ENCODE measurements around the gene ADCY4. TPM values are rescaled to one million over a fixed set of nuclear protein-coding genes. Genes with fewer than 3 reads are reported as not detected.

ADCY4 gene
- total and polyA plus RNA-seq, 2 donors (not counting 3 experiments of a cell fraction or from before 2014, with no cell fraction given) = 81.6 to 84.0 TPM

DNA sequence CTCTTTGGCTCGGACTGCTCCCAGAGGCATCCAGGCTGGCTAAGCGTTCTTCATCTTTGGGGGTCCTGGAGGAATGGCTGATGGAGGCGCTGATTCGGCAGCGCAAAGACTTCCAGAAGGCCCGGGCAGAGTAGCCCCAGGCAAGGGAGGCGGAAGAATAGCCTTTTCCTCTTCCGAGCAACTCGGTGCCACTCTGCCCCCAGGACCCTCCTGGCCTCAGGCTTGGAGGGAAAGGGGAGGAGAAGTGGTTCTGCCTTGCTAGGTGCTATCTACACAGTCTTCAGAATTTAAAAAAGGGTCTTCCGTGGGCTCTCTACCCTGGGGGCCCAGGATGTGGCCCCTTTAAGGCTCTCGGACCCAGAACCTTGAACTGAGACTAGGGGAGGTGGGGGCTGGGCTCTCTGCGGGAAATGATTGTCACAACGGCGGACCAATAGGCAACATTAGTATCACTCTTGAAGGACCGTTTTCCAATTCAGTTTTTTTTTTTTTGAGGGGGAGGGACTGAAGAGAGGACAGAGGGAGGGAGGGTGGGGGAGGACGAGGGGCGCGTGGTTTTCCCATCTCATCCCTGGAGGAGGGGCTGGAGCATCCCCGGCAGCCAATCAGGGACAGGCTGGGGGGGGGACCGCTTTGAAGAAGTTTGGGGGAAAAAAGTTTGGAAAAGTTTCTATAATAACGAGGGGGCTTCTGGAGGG lies 32.8 kb upstream of the ADCY4 start, which contains the start of gene NFATC4:
NFATC4 (plus strand) TSS at position 671 of the 698 bp plus-strand sequence. CDS start 157 bp downstream, outside the sequence.
- TF ChIP-seq EZH2 (IDR thresholded peaks at IDR 0.05; ENCODE audit: borderline replicate concordance, low read depth, low read length, severe bottlenecking) = no peak
- TF ChIP-seq, protein P1, sequence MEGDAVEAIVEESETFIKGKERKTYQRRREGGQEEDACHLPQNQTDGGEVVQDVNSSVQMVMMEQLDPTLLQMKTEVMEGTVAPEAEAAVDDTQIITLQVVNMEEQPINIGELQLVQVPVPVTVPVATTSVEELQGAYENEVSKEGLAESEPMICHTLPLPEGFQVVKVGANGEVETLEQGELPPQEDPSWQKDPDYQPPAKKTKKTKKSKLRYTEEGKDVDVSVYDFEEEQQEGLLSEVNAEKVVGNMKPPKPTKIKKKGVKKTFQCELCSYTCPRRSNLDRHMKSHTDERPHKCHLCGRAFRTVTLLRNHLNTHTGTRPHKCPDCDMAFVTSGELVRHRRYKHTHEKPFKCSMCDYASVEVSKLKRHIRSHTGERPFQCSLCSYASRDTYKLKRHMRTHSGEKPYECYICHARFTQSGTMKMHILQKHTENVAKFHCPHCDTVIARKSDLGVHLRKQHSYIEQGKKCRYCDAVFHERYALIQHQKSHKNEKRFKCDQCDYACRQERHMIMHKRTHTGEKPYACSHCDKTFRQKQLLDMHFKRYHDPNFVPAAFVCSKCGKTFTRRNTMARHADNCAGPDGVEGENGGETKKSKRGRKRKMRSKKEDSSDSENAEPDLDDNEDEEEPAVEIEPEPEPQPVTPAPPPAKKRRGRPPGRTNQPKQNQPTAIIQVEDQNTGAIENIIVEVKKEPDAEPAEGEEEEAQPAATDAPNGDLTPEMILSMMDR (IDR thresholded peaks at IDR 0.05; ENCODE audit: extremely low read depth in 1 of 2, insufficient read depth in 1 of 2, low read depth in 1 of 2, low read length in 2 of 2) = no peak
- no peak for TF ChIP-seq MYC (IDR thresholded peaks at IDR 0.05; ENCODE audit: low read depth, low read length)
- TF ChIP-seq GATA2 (IDR thresholded peaks at IDR 0.05; ENCODE audit: insufficient read depth, insufficient read length, low read depth, low read length) = no peak
- TF ChIP-seq, protein P2, sequence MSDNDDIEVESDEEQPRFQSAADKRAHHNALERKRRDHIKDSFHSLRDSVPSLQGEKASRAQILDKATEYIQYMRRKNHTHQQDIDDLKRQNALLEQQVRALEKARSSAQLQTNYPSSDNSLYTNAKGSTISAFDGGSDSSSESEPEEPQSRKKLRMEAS (IDR thresholded peaks at IDR 0.05; ENCODE audit: insufficient read depth, insufficient read length) = no peak
- TF ChIP-seq POLR2AphosphoS5 (IDR thresholded peaks at IDR 0.05; ENCODE audit: insufficient read depth, low read depth, low read length) = no peak
- no peak for TF ChIP-seq POLR2A (IDR thresholded peaks at IDR 0.05; ENCODE audit: low read depth, low read length)
- no peak for TF ChIP-seq FOS (IDR thresholded peaks at IDR 0.05; ENCODE audit: borderline replicate concordance, insufficient read depth, low read length)
- no peak for TF ChIP-seq JUN (IDR thresholded peaks at IDR 0.05; ENCODE audit: borderline replicate concordance, insufficient read depth, insufficient read length, low read depth)

More for the DNA sequence above, 32.8 kb upstream of the ADCY4 start, which contains the start of gene NFATC4:
- intact Hi-C loops (cut with micrococcal nuclease) (loop anchor here (2.0 to 5.0 kb wide), 2 partner anchors 125 to 220 kb away; partner anchors contain the start of genes PSME2, RNF31 and TINF2), dilution Hi-C loops (cut with MboI; ENCODE audit: extremely low pct_ligation_motif_present, low sequenced_read_pairs) (no loop called here)
- peak within 1 kb of the TSS; percentile 76 for H2AFZ ChIP-seq (ENCODE audit: low read depth, low read length)
- H3K27ac ChIP-seq (ENCODE audit: insufficient read depth, low read depth, low read length) = peak within 1 kb of the TSS; percentile 90
- H3K79me2 ChIP-seq (ENCODE audit: control insufficient read depth, insufficient read depth, low read length) = peaks cover 10% of the 10 kb centered on the region
- CTCF ChIA-PET = interaction anchor here (1.4 to 5.5 kb wide), 5 partner anchors 34 to 69 kb away, joined by 3 to 44 read pairs (median 4); partner anchors contain the start of genes ADCY4 and CIDEB
- H3K4me1 ChIP-seq (ENCODE audit: control insufficient read depth, extremely low read depth, insufficient read depth, low read length) = peaks cover 27% of the 10 kb centered on the region
- POLR2A ChIA-PET = no interaction called here
- no peaks in the 10 kb centered on the region for H3K9me3 ChIP-seq (replicated peaks; ENCODE audit: control insufficient read depth, insufficient read depth, low read length)
- H3K9ac ChIP-seq (replicated peaks; ENCODE audit: extremely low read depth, insufficient read depth, low read length) = peak within 1 kb of the TSS; percentile 90
- peaks cover 4 to 7% of the 10 kb centered on the region in 2 experiments for H3K36me3 ChIP-seq (ENCODE audit: control insufficient read depth in 2 of 2, extremely low read depth in 1 of 2, insufficient read depth in 2 of 2, low read length in 2 of 2)
- no peaks in the 10 kb centered on the region for H3K9me1 ChIP-seq (replicated peaks; ENCODE audit: control insufficient read depth, extremely low read depth, insufficient read depth, low read length)
- no peaks in the 10 kb centered on the region for H4K20me1 ChIP-seq (replicated peaks; ENCODE audit: control insufficient read depth, extremely low read depth, insufficient read depth, low read length)
- H3K27me3 ChIP-seq (ENCODE audit: control insufficient read depth in 2 of 2, insufficient read depth in 2 of 2, low read length in 2 of 2) = no peaks in the 10 kb centered on the region
- peak within 1 kb of the TSS; percentile 60 to 96 (median 89) for H3K4me3 ChIP-seq (replicated peaks in 1 of 3; ENCODE audit: insufficient read depth in 1 of 3, low read depth in 1 of 3, low read length in 3 of 3)
- FAIRE-seq = no peak
- peak; percentile 88 for DNase-seq (ENCODE audit: low read depth, low spot score)
- H3K4me2 ChIP-seq (ENCODE audit: insufficient read depth, low read length) = peak within 1 kb of the TSS; percentile 84
- BruUV-seq (replicated peaks) = no TSS peak
